NCI-H1092 treated with DMSO at 0.1 percent for 48 hours (cell line): ENCODE measurements around the gene PGLYRP2.

Experiments
- DNase-seq: peaks from one replicate; lab custom pipeline; 2025; lab: John Stamatoyannopoulos, UW

Gene PGLYRP2

GRCh38 chr19:15439078-15439799 is 40.1 kb downstream of the PGLYRP2 start:
- DNase-seq: no peak

- no peak for DNase-seq
Observed at GRCh38 chr19:15438577-15438976, 40.7 kb downstream of the PGLYRP2 start.

GRCh38 chr19:15438124-15438496 is 41.2 kb downstream of the PGLYRP2 start:
- no peak for DNase-seq

- DNase-seq: no peak
Observed at GRCh38 chr19:15437355-15438123, 41.8 kb downstream of the PGLYRP2 start.

GRCh38 chr19:15436826-15437110 is 42.5 kb downstream of the PGLYRP2 start:
- DNase-seq: no peak

GRCh38 chr19:15436012-15436825 is 43.1 kb downstream of the PGLYRP2 start:
- no peak for DNase-seq

GRCh38 chr19:15433519-15434069 is 45.7 kb downstream of the PGLYRP2 start:
- no peak for DNase-seq

- DNase-seq: peak; percentile 91
Observed at GRCh38 chr19:15432629-15433518, 46.4 kb downstream of the PGLYRP2 start.

GRCh38 chr19:15432018-15432494 is 47.2 kb downstream of the PGLYRP2 start:
- no peak for DNase-seq

- no peak for DNase-seq
Observed at GRCh38 chr19:15431396-15432017, 47.8 kb downstream of the PGLYRP2 start.

GRCh38 chr19:15430526-15431120 is 48.7 kb downstream of the PGLYRP2 start:
- no peak for DNase-seq

GRCh38 chr19:15429825-15430467 is 49.4 kb downstream of the PGLYRP2 start:
- DNase-seq: no peak

GRCh38 chr19:15428956-15429824 is 50.1 kb downstream of the PGLYRP2 start:
- DNase-seq: no peak

- DNase-seq: no peak
Observed at GRCh38 chr19:15427991-15428471, 51.3 kb downstream of the PGLYRP2 start.

GRCh38 chr19:15427350-15427700 is 52.0 kb downstream of the PGLYRP2 start:
- DNase-seq: no peak

- DNase-seq: no peak
Observed at GRCh38 chr19:15426485-15427349, 52.6 kb downstream of the PGLYRP2 start.

GRCh38 chr19:15425321-15425950 is 53.9 kb downstream of the PGLYRP2 start:
- DNase-seq: no peak
